NCI-H2171 treated with DMSO at 0.1 percent for 48 hours (cell line): Measurements from ENCODE around the gene SCRT2.
"Not testable (repeated sequence)": the region's sequence is repeated elsewhere in the genome, so short reads cannot be mapped to it uniquely, and the experiment has no call there.

Source experiments
- DNase-seq: peaks from one replicate; lab custom pipeline; 2025; lab: John Stamatoyannopoulos, UW

The SCRT2 gene

GRCh38 chr20:675453-676314 lies at the start of gene SCRT2:
TSS of gene SCRT2 (minus strand) at chr20:675802. CDS start at chr20:675601, 201 bp downstream.
- peak; percentile 90 for DNase-seq

GRCh38 chr20:724797-725196 lies 49.2 kb upstream of the SCRT2 start:
- DNase-seq = not testable (repeated sequence)

GRCh38 chr20:723756-724155 lies 48.2 kb upstream of the SCRT2 start:
- peak; percentile 97 for DNase-seq

- DNase-seq = no peak
Observed at GRCh38 chr20:722822-723644, 47.4 kb upstream of the SCRT2 start.

GRCh38 chr20:721876-722275 lies 46.3 kb upstream of the SCRT2 start:
- DNase-seq = no peak

- peak; percentile 91 for DNase-seq
Observed at GRCh38 chr20:719816-720215, 44.2 kb upstream of the SCRT2 start.

- DNase-seq = no peak
Observed at GRCh38 chr20:719068-719467, 43.5 kb upstream of the SCRT2 start.

GRCh38 chr20:717832-718231 lies 42.2 kb upstream of the SCRT2 start:
- DNase-seq = no peak

- DNase-seq = no peak
Observed at GRCh38 chr20:717271-717670, 41.7 kb upstream of the SCRT2 start.

GRCh38 chr20:714453-714852 lies 38.9 kb upstream of the SCRT2 start:
- DNase-seq = no peak

- no peak for DNase-seq
Observed at GRCh38 chr20:711576-711975, 36.0 kb upstream of the SCRT2 start.

- peak; percentile 22 for DNase-seq
Observed at GRCh38 chr20:710780-711450, 35.3 kb upstream of the SCRT2 start.

- peak; percentile 82 for DNase-seq
Observed at GRCh38 chr20:709991-710779, 34.6 kb upstream of the SCRT2 start.

- DNase-seq = peak; percentile 88
Observed at GRCh38 chr20:709423-709822, 33.8 kb upstream of the SCRT2 start.

- no peak for DNase-seq
Observed at GRCh38 chr20:708956-709355, 33.4 kb upstream of the SCRT2 start.

GRCh38 chr20:707451-708110 lies 32.0 kb upstream of the SCRT2 start:
- DNase-seq = no peak

GRCh38 chr20:706366-706885 lies 30.8 kb upstream of the SCRT2 start:
- no peak for DNase-seq

GRCh38 chr20:704726-705125 lies 29.1 kb upstream of the SCRT2 start:
- DNase-seq = no peak

GRCh38 chr20:703426-703825 lies 27.8 kb upstream of the SCRT2 start:
- no peak for DNase-seq

- no peak for DNase-seq
Observed at GRCh38 chr20:703006-703405, 27.4 kb upstream of the SCRT2 start.
